ENCODE measurements around the gene MAG. TPM values are rescaled to one million over a fixed set of nuclear protein-coding genes. Genes with fewer than 3 reads are reported as not detected.
A peak's percentile ranks its signal among the peaks of the same experiment; 100 is the strongest.

Gene MAG
- total and polyA plus RNA-seq, 2 of the 13 experiments (the other 11 are each of a cell fraction or from before 2014, with no cell fraction given) = 0.20 to 1.3 TPM

GRCh38 chr19:35267353-35267817, 24.6 kb upstream of the MAG start (continued):
- TF ChIP-seq DNMT3B (CRISPR knock-in tag; conservative IDR thresholded peaks at IDR 0.05) = no peak
- TF ChIP-seq RORA (CRISPR knock-in tag; IDR thresholded peaks at IDR 0.05) = no peak
- peak; percentile 31; the same call in 1 of the 2 replicates for TF ChIP-seq PHF20 (CRISPR knock-in tag; IDR thresholded peaks at IDR 0.05)
- TF ChIP-seq AHDC1 (CRISPR knock-in tag; IDR thresholded peaks at IDR 0.05; ENCODE audit: borderline replicate concordance) = no peak
- TF ChIP-seq ZNF460 (CRISPR knock-in tag; IDR thresholded peaks at IDR 0.05; ENCODE audit: borderline replicate concordance) = no peak
- TF ChIP-seq GABPB1 (CRISPR knock-in tag; IDR thresholded peaks at IDR 0.05) = peak; percentile 30; the same call in 1 of the 2 replicates
- TF ChIP-seq SSRP1 (CRISPR knock-in tag; IDR thresholded peaks at IDR 0.05) = no peak
- TF ChIP-seq SAP130 (CRISPR knock-in tag; IDR thresholded peaks at IDR 0.05; ENCODE audit: low read depth) = 0 out of 2 replicates have a peak, but pooled peaks have one; percentile 16
- TF ChIP-seq ZNF800 (CRISPR knock-in tag; IDR thresholded peaks at IDR 0.05) = no peak
- no peak for TF ChIP-seq MYNN (CRISPR knock-in tag; IDR thresholded peaks at IDR 0.05; ENCODE audit: low read depth)
- no peak for TF ChIP-seq KMT2A (CRISPR knock-in tag; IDR thresholded peaks at IDR 0.05)
- peak; percentile 38; the same call in 1 of the 2 replicates for TF ChIP-seq ZNF605 (CRISPR knock-in tag; IDR thresholded peaks at IDR 0.05)
- no peak for TF ChIP-seq E2F5 (CRISPR knock-in tag; conservative IDR thresholded peaks at IDR 0.05)
- no peak for TF ChIP-seq ZBTB49 (CRISPR knock-in tag; IDR thresholded peaks at IDR 0.05; ENCODE audit: borderline replicate concordance)
- no peak for TF ChIP-seq FOSL2 (CRISPR knock-in tag; IDR thresholded peaks at IDR 0.05)
- TF ChIP-seq KAT8 (CRISPR knock-in tag; IDR thresholded peaks at IDR 0.05) = 0 out of 2 replicates have a peak, but pooled peaks have one; percentile 16
- no peak for TF ChIP-seq PTBP1 (IDR thresholded peaks at IDR 0.05; ENCODE audit: low read depth, low read length, poor library complexity, severe bottlenecking)
- no peak for TF ChIP-seq BRF2 (CRISPR knock-in tag; IDR thresholded peaks at IDR 0.05)
- no peak for TF ChIP-seq U2AF2 (IDR thresholded peaks at IDR 0.05; ENCODE audit: low read depth, low read length)
